ENCODE data around the gene SGMS1. TPM values are rescaled to one million over a fixed set of nuclear protein-coding genes. Genes with fewer than 3 reads are reported as not detected.

The SGMS1 gene
- total and polyA plus RNA-seq, 2 donors (not counting 3 experiments of a cell fraction or from before 2014, with no cell fraction given) = 9.7 to 23.7 TPM

GRCh38 chr10:50461834-50462233 is 161.9 kb downstream of the SGMS1 start:
- no peak overlapping the region for H2AFZ ChIP-seq (ENCODE audit: low read depth, low read length)
- H3K27me3 ChIP-seq (ENCODE audit: control insufficient read depth in 2 of 2, insufficient read depth in 2 of 2, low read length in 2 of 2) = no peaks in the 10 kb centered on the region
- no peak overlapping the region for H3K27ac ChIP-seq (ENCODE audit: insufficient read depth, low read depth, low read length)
- no peaks in the 10 kb centered on the region for H3K9me3 ChIP-seq (replicated peaks; ENCODE audit: control insufficient read depth, insufficient read depth, low read length)
- H3K9ac ChIP-seq (replicated peaks; ENCODE audit: extremely low read depth, insufficient read depth, low read length) = no peak overlapping the region
- POLR2A ChIA-PET = interaction anchor here (0.6 kb wide), 1 partner anchor 37 kb away, joined by 7 read pairs; no protein-coding TSS in a partner anchor
- intact Hi-C loops (cut with micrococcal nuclease) (no loop called here), dilution Hi-C loops (cut with MboI; ENCODE audit: extremely low pct_ligation_motif_present, low sequenced_read_pairs) (no loop called here)
- no peak overlapping the region for H3K4me3 ChIP-seq (replicated peaks in 1 of 3; ENCODE audit: insufficient read depth in 1 of 3, low read depth in 1 of 3, low read length in 3 of 3)
- H3K4me1 ChIP-seq (ENCODE audit: control insufficient read depth, extremely low read depth, insufficient read depth, low read length) = no peaks in the 10 kb centered on the region
- peaks cover 0 to 2% of the 10 kb centered on the region in 2 experiments for H3K36me3 ChIP-seq (ENCODE audit: control insufficient read depth in 2 of 2, extremely low read depth in 1 of 2, insufficient read depth in 2 of 2, low read length in 2 of 2)
- no peaks in the 10 kb centered on the region for H3K79me2 ChIP-seq (ENCODE audit: control insufficient read depth, insufficient read depth, low read length)
- no peak for FAIRE-seq
- H3K9me1 ChIP-seq (replicated peaks; ENCODE audit: control insufficient read depth, extremely low read depth, insufficient read depth, low read length) = no peaks in the 10 kb centered on the region
- no peaks in the 10 kb centered on the region for H4K20me1 ChIP-seq (replicated peaks; ENCODE audit: control insufficient read depth, extremely low read depth, insufficient read depth, low read length)
- no peak overlapping the region for H3K4me2 ChIP-seq (ENCODE audit: insufficient read depth, low read length)
- no peak for DNase-seq (ENCODE audit: low read depth, low spot score)
- no TSS peak for BruUV-seq (replicated peaks)
- no peak for TF ChIP-seq JUN (IDR thresholded peaks at IDR 0.05; ENCODE audit: borderline replicate concordance, insufficient read depth, insufficient read length, low read depth)
- TF ChIP-seq FOS (IDR thresholded peaks at IDR 0.05; ENCODE audit: borderline replicate concordance, insufficient read depth, low read length) = no peak
- TF ChIP-seq MYC (IDR thresholded peaks at IDR 0.05; ENCODE audit: low read depth, low read length) = no peak
- no peak for TF ChIP-seq MAX (IDR thresholded peaks at IDR 0.05; ENCODE audit: insufficient read depth, insufficient read length)
- TF ChIP-seq CTCF (IDR thresholded peaks at IDR 0.05; ENCODE audit: extremely low read depth in 1 of 2, insufficient read depth in 1 of 2, low read depth in 1 of 2, low read length in 2 of 2) = no peak
- no peak for TF ChIP-seq EZH2 (IDR thresholded peaks at IDR 0.05; ENCODE audit: borderline replicate concordance, low read depth, low read length, severe bottlenecking)
- TF ChIP-seq POLR2A (IDR thresholded peaks at IDR 0.05; ENCODE audit: low read depth, low read length) = no peak
- no peak for TF ChIP-seq GATA2 (IDR thresholded peaks at IDR 0.05; ENCODE audit: insufficient read depth, insufficient read length, low read depth, low read length)
- no peak for TF ChIP-seq POLR2AphosphoS5 (IDR thresholded peaks at IDR 0.05; ENCODE audit: insufficient read depth, low read depth, low read length)
- CTCF ChIA-PET = interaction anchor here (1.2 to 2.0 kb wide), 2 partner anchors 9 to 160 kb away, joined by 5 read pairs; no protein-coding TSS in a partner anchor

Data from endothelial cell of umbilical vein (primary cell).